OCI-LY7 (cell line): ENCODE results near the gene FOXC2. TPM values are rescaled to one million over a fixed set of nuclear protein-coding genes. Genes with fewer than 3 reads are reported as not detected.

Experiments used
- BruUV-seq: library from RNA; stranded (reverse); fragments of 400-500 nt; replicated peaks from 2 replicates; lab custom pipeline; 2021; lab: Mats Ljungman, UMichigan
- CTCF ChIA-PET: fragments of 300-600 bp; sonication (Branson Sonifier 250); formaldehyde crosslinking; loops from one replicate; lab custom pipeline; 2022; ENCODE audit warnings: antibody characterized with exemption; ENCODE audit not compliant: unreplicated experiment; lab: Charles Lee
- POLR2A ChIA-PET: fragments of 300-600 bp; sonication (Branson Sonifier 250); formaldehyde crosslinking; loops from one replicate; lab custom pipeline; 2022; ENCODE audit warnings: antibody characterized with exemption; lab: Charles Lee
- DNase-seq: peaks from one replicate; pipeline ENCODE4 v3.0.0-alpha.2; 2015; ENCODE audit warnings: low spot score
- H2AFZ ChIP-seq: fragments of 200-600 bp; sonication (generic), shearing (Covaris generic); 2 replicates; pipeline ENCODE4 v1.6.1; 2014; ENCODE audit warnings: mild to moderate bottlenecking, antibody characterized with exemption, low read length, moderate library complexity
- H3K27ac ChIP-seq: fragments of 200-600 bp; sonication (generic); 2 replicates; pipeline ENCODE4 v1.5.1; 2014; ENCODE audit warnings: mixed run types, low read depth, mild to moderate bottlenecking, moderate library complexity, low read length, inconsistent platforms; ENCODE audit not compliant: poor library complexity, severe bottlenecking
- H3K36me3 ChIP-seq: fragments of 200-600 bp; sonication (generic); 2 replicates; pipeline ENCODE4 v1.6.1; 2014; ENCODE audit warnings: mild to moderate bottlenecking, antibody characterized with exemption, low read length, moderate library complexity, mixed read lengths; ENCODE audit not compliant: insufficient read depth
- H3K4me1 ChIP-seq: fragments of 200-600 bp; sonication (generic); 2 replicates; pipeline ENCODE4 v1.5.1; 2014; ENCODE audit warnings: mild to moderate bottlenecking, low read length; ENCODE audit not compliant: insufficient read depth, poor library complexity, severe bottlenecking
- H3K4me2 ChIP-seq: fragments of 200-600 bp; sonication (generic); 2 replicates; pipeline ENCODE4 v1.6.1; 2014; ENCODE audit warnings: mild to moderate bottlenecking, low read length
- H3K4me3 ChIP-seq: fragments of 200-600 bp; sonication (generic); 2 replicates; pipeline ENCODE4 v1.5.1; 2014; ENCODE audit warnings: mild to moderate bottlenecking, low read depth, low read length; ENCODE audit not compliant: poor library complexity, severe bottlenecking
- H3K79me2 ChIP-seq: fragments of 200-600 bp; sonication (generic); 2 replicates; pipeline ENCODE4 v1.6.1; 2016; ENCODE audit warnings: low read depth, mild to moderate bottlenecking, low read length, moderate library complexity, mixed read lengths; ENCODE audit not compliant: insufficient read depth
- H3K9me2 ChIP-seq: fragments of 200-600 bp; sonication (generic); 2 replicates; pipeline ENCODE4 v1.6.1; 2016; ENCODE audit warnings: mild to moderate bottlenecking, low read length, mixed read lengths; ENCODE audit not compliant: insufficient read depth
- H3K9me3 ChIP-seq: fragments of 200-600 bp; sonication (generic); 2 replicates; pipeline ENCODE4 v1.6.1; 2014; ENCODE audit warnings: mild to moderate bottlenecking, mixed run types, low read length, mixed read lengths
- H4K20me1 ChIP-seq: fragments of 200-600 bp; sonication (generic); 2 replicates; pipeline ENCODE4 v1.6.1; 2014; ENCODE audit warnings: mild to moderate bottlenecking, antibody characterized with exemption, low read length, moderate library complexity, mixed read lengths; ENCODE audit not compliant: insufficient read depth
- CTCF ChIP-seq: fragments of 200-600 bp; sonication (generic); conservative IDR thresholded peaks from 2 replicates; pipeline ENCODE4 v1.5.1; 2014; ENCODE audit warnings: mild to moderate bottlenecking, antibody characterized with exemption, low read length, moderate library complexity, mixed read lengths
- EZH2phosphoT487 ChIP-seq: fragments of 200-600 bp; sonication (generic); IDR thresholded peaks from 2 replicates; pipeline ENCODE4 v1.6.1; 2018; ENCODE audit warnings: low read depth, borderline replicate concordance, mild to moderate bottlenecking, mixed run types, antibody characterized with exemption, low read length, moderate library complexity, mixed read lengths
- intact Hi-C: fragments of 100-400 bp; cut with micrococcal nuclease; formaldehyde crosslinking; loops from one replicate; pipeline ENCODE4 v1.10.0; 2022; ENCODE audit not compliant: unreplicated experiment
- total RNA-seq, 2 experiments: library from RNA; depleted of rRNA in 1 of 2; stranded (reverse); fragments of >200 nt in 1 of 2; shearing (Covaris generic) in 1 of 2; gene quantifications; 2 replicates each; pipeline ENCODE4 v1.2.3, GENCODE V29; 2014 to 2022

Gene FOXC2
- total RNA-seq, 2 experiments from 2014 or later = not detected

DNA sequence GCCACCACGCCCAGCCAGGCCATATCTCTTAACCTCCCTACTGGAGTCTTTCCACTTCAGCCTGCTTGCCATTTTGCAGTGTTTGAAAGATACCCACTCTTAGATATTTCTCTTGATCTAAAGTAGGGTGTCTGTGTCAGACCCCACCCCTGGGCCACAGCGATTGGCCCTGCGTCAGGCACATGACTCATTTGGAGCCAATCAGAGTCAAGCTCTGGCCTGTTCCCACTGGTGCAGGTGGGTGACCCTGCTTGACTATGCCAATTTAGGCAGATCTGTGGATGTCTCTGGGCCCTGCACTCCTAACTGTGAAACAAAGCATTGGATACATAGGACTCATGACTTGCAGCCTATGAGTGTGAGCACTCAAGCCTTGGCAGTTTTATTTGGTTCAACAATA lies 39.3 kb downstream of the FOXC2 start:
- Histone ChIP-seq H3K9me3 (no peaks in the 10 kb centered on the region), H4K20me1 (no peaks in the 10 kb centered on the region), H2AFZ (no peak overlapping the region), H3K9me2 (no peaks in the 10 kb centered on the region), H3K4me3 (no peak overlapping the region), H3K4me2 (no peak overlapping the region), H3K4me1 (no peaks in the 10 kb centered on the region), H3K79me2 (no peaks in the 10 kb centered on the region), H3K27ac (no peak overlapping the region), H3K36me3 (no peaks in the 10 kb centered on the region)
- BruUV-seq = no TSS peak
- ChIA-PET POLR2A (no interaction called here), CTCF (no interaction called here)
- TF ChIP-seq CTCF (no peak), EZH2phosphoT487 (no peak)
- no peak for DNase-seq
- intact Hi-C loops = no loop called here

GRCh38 chr16:86608301-86608747 lies 41.7 kb downstream of the FOXC2 start:
- Histone ChIP-seq H3K9me3 (no peaks in the 10 kb centered on the region), H3K4me2 (no peak overlapping the region)

More at GRCh38 chr16:86608301-86608747, 41.7 kb downstream of the FOXC2 start:
- POLR2A ChIA-PET = no interaction called here
- Histone ChIP-seq H3K36me3 (no peaks in the 10 kb centered on the region), H3K4me1 (no peaks in the 10 kb centered on the region), H3K79me2 (no peaks in the 10 kb centered on the region), H3K4me3 (no peak overlapping the region), H3K27ac (no peak overlapping the region), H2AFZ (no peak overlapping the region), H4K20me1 (peaks cover 4% of the 10 kb centered on the region; the same call in 1 of the 2 replicates), H3K9me2 (no peaks in the 10 kb centered on the region)
- intact Hi-C loops = no loop called here
- no peak for DNase-seq
- no peak for TF ChIP-seq EZH2phosphoT487
- no peak for TF ChIP-seq CTCF
- no TSS peak for BruUV-seq
- CTCF ChIA-PET = no interaction called here
